Activated naive CD4-positive, alpha-beta T cell treated with anti-CD3 and anti-CD28 coated beads, Interleukin-2, amount 50 U/mL, for 24 hours (primary cell): ENCODE data around the gene CCDC200.
"Not testable (repeated sequence)": the region's sequence is repeated elsewhere in the genome, so short reads cannot be mapped to it uniquely, and the experiment has no call there.

Experiments used
- H3K27ac Mint-ChIP-seq: one replicate; pipeline ENCODE4 v1.8.0; 2021; ENCODE audit warnings: mild to moderate bottlenecking, mixed read lengths
- H3K27me3 Mint-ChIP-seq: one replicate; pipeline ENCODE4 v1.8.0; 2021; ENCODE audit warnings: mixed read lengths
- H3K36me3 Mint-ChIP-seq: one replicate; pipeline ENCODE4 v1.8.0; 2021; ENCODE audit warnings: mixed read lengths
- H3K4me1 Mint-ChIP-seq: one replicate; pipeline ENCODE4 v1.8.0; 2021; ENCODE audit warnings: mixed read lengths
- H3K4me3 Mint-ChIP-seq: one replicate; pipeline ENCODE4 v1.8.0; 2021; ENCODE audit warnings: mild to moderate bottlenecking, mixed read lengths
- H3K9me3 Mint-ChIP-seq: one replicate; pipeline ENCODE4 v1.8.0; 2021; ENCODE audit warnings: mixed read lengths

The CCDC200 gene

DNA sequence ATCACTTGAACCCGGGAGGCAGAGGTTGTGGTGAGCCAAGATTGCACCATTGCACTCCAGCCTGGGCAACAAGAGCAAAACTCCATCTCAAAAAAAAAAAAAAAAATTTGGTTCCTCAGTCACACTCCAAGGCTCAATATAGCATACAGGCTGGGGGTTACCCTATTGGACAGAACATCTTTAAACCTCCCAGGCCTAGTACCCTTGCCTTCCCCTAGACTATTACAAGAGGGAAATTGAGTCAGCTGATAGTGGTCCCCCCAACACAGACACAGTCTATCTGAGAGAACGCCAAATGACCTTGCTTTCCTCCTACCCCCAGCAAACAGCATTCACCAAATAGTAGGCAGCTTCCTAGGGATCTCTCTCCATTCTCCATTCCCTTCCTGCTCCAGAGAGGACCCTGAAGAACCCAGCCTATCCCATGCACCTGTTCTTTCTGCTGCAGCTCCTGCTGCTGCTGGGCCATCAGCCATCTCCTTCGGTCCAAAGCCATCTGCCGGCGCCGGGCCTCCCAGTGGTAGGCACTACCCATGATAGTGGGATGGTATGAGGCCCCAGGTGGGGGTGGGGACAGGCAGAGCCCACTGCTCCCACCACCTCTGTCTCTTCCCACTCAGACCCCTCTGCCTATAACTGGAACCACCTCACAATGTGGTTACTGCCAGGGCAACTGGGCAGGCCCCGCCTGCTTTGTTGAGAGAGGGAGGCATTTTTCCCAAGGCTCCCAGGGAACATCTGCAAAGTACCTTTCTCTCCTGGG is at the start of gene CCDC200:
Gene CCDC200, minus strand, starts transcription at position 604 of the 763 bp plus-strand sequence. Its CDS starts 69 bp downstream, at position 535.
- H3K36me3 Mint-ChIP-seq, H3K4me1 Mint-ChIP-seq, H3K27me3 Mint-ChIP-seq, H3K4me3 Mint-ChIP-seq, H3K27ac Mint-ChIP-seq, H3K9me3 Mint-ChIP-seq: not testable (repeated sequence)

DNA sequence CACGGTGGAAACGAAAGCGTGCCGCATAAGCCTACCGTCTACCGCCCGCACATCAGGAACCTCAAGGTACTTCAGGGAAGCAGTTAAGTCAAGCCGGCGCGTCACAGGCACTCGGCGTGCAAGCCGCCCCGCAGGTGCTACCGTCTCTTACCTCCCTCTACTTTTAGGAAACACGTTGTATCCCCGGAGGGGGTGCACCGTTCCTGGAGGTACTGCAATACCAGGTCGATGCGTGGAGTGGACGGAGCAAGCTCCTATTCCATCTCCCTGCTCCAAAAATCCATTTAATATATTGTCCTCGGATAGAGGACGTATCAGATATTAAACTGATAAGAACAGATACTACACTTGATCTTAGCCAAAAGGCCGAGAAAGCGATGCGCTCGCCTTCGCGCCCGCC is 44.5 kb upstream of the CCDC200 start:
- H3K9me3 Mint-ChIP-seq, H3K4me1 Mint-ChIP-seq, H3K4me3 Mint-ChIP-seq, H3K27me3 Mint-ChIP-seq, H3K27ac Mint-ChIP-seq, H3K36me3 Mint-ChIP-seq: not testable (repeated sequence)

- H3K9me3 Mint-ChIP-seq, H3K36me3 Mint-ChIP-seq, H3K4me1 Mint-ChIP-seq, H3K27me3 Mint-ChIP-seq: not testable (repeated sequence)
- peak overlapping the region; percentile 91 for H3K27ac Mint-ChIP-seq
- peak overlapping the region; percentile 57 for H3K4me3 Mint-ChIP-seq
These were observed 44.1 kb upstream of the CCDC200 start for GRCh38 chr17:43272483-43272882.

- not testable (repeated sequence) for H3K27me3 Mint-ChIP-seq, H3K4me1 Mint-ChIP-seq
These were observed 42.4 kb upstream of the CCDC200 start for GRCh38 chr17:43270552-43271504.

GRCh38 chr17:43246456-43246855 is 18.0 kb upstream of the CCDC200 start:
- H3K27me3 Mint-ChIP-seq, H3K36me3 Mint-ChIP-seq, H3K4me1 Mint-ChIP-seq, H3K27ac Mint-ChIP-seq, H3K4me3 Mint-ChIP-seq, H3K9me3 Mint-ChIP-seq: not testable (repeated sequence)

More at GRCh38 chr17:43270552-43271504, 42.4 kb upstream of the CCDC200 start:
- H3K4me3 Mint-ChIP-seq, H3K27ac Mint-ChIP-seq, H3K9me3 Mint-ChIP-seq, H3K36me3 Mint-ChIP-seq: not testable (repeated sequence)

- not testable (repeated sequence) for H3K4me1 Mint-ChIP-seq, H3K9me3 Mint-ChIP-seq, H3K27ac Mint-ChIP-seq, H3K4me3 Mint-ChIP-seq, H3K27me3 Mint-ChIP-seq, H3K36me3 Mint-ChIP-seq
These were observed 12.4 kb upstream of the CCDC200 start for GRCh38 chr17:43240596-43241352.

DNA sequence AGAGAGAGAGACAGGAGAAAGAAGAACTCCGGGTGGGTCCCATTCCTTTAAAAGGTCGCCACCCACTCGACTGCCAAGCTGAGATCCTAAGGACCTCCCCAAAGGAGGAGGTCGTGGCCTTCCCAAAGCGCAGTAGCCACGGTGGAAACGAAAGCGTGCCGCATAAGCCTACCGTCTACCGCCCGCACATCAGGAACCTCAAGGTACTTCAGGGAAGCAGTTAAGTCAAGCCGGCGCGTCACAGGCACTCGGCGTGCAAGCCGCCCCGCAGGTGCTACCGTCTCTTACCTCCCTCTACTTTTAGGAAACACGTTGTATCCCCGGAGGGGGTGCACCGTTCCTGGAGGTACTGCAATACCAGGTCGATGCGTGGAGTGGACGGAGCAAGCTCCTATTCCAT is 11.2 kb upstream of the CCDC200 start:
- H3K36me3 Mint-ChIP-seq, H3K27me3 Mint-ChIP-seq, H3K4me1 Mint-ChIP-seq, H3K27ac Mint-ChIP-seq, H3K9me3 Mint-ChIP-seq, H3K4me3 Mint-ChIP-seq: not testable (repeated sequence)

- not testable (repeated sequence) for H3K27me3 Mint-ChIP-seq, H3K4me1 Mint-ChIP-seq, H3K4me3 Mint-ChIP-seq, H3K9me3 Mint-ChIP-seq, H3K36me3 Mint-ChIP-seq
- peak within 1 kb of the TSS; percentile 55 for H3K27ac Mint-ChIP-seq
These were observed 5.5 kb upstream of the CCDC200 start, which contains the start of gene RNU2-1 for GRCh38 chr17:43233877-43234276. RNU2-1 (minus strand) TSS chr17:43233977.

- H3K4me3 Mint-ChIP-seq, H3K9me3 Mint-ChIP-seq, H3K36me3 Mint-ChIP-seq, H3K27me3 Mint-ChIP-seq, H3K4me1 Mint-ChIP-seq: not testable (repeated sequence)
- H3K27ac Mint-ChIP-seq, result peak overlapping the region; percentile 55
These were observed 4.8 kb upstream of the CCDC200 start for GRCh38 chr17:43233263-43233662.

DNA sequence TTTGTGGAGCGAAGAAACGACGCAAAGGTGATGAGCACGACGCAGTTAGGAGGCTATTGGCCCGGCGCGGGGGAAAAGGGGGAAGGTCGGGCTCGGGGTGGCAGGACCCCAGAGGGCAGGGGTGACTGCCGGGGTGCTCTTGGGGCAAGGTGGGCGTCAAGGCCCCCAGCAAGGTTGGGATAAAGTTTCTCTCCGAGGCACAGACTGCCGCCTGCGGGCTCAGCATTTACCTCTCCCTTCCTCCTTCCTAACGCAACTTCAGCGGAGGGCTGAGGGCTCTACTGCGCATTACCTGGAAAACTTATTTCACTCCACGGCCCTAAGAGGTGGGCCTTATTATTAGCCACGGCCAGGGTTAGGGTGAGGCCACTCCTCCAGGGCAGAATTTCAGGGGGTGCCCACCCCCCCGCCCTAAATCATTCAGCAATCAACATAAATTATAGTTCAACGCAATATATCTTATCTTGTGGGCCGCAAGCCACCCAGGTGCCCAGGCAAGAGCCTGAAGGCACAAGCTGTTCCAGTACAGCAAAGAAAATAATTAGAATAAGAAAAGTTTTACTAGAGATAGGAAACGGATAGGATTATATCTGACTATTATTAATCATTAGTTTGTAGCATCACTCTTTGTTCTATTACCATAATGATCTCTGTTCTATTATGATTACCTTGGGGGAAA is 3.7 kb upstream of the CCDC200 start:
- not testable (repeated sequence) for H3K36me3 Mint-ChIP-seq, H3K4me1 Mint-ChIP-seq, H3K9me3 Mint-ChIP-seq, H3K27me3 Mint-ChIP-seq, H3K27ac Mint-ChIP-seq
- H3K4me3 Mint-ChIP-seq, result peak overlapping the region; percentile 2

DNA sequence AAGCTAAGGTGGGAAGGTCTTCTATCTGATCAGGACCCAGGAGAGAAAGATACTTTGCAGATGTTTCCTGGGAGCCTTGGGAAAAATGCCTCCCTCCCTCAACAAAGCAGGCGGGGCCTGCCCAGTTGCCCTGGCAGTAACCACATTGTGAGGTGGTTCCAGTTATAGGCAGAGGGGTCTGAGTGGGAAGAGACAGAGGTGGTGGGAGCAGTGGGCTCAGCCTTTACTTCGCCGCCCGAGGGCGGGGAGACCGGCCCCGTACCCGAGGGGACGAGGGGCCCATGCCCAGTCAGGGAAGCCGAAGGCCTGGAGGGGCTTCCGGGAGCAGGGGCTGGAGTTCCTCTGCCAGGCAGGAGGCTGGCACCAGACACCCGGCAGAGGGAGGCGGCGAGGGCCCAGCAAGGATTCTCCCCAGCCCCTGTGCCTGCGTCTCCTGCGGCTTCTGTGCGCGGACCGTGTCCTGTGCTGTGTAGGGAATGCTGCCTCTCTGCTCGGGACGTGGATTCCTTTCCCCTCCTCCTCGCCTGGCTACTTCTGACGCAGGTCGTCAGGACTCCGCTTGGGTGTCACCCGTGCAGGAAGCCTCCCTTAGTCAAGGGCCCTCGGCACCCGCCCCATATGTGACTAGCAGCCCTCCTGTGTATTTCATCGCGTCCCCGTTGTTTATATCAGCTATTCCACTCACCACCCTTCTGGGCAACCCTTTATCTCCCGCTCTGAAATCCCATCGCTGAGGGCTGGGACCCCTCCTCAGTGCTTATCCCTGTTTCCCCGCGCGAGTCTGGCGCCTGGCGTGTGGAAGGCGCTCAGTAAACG is 3.0 kb upstream of the CCDC200 start:
- not testable (repeated sequence) for H3K9me3 Mint-ChIP-seq, H3K27me3 Mint-ChIP-seq, H3K27ac Mint-ChIP-seq, H3K4me1 Mint-ChIP-seq, H3K4me3 Mint-ChIP-seq, H3K36me3 Mint-ChIP-seq

- Mint-ChIP-seq H3K9me3 (no peaks in the 10 kb centered on the region), H3K36me3 (peaks cover 2% of the 10 kb centered on the region), H3K4me1 (no peaks in the 10 kb centered on the region), H3K27ac (no peak overlapping the region), H3K4me3 (no peak overlapping the region), H3K27me3 (no peaks in the 10 kb centered on the region)
These were observed 2.0 kb downstream of the CCDC200 start for GRCh38 chr17:43226393-43226792.

DNA sequence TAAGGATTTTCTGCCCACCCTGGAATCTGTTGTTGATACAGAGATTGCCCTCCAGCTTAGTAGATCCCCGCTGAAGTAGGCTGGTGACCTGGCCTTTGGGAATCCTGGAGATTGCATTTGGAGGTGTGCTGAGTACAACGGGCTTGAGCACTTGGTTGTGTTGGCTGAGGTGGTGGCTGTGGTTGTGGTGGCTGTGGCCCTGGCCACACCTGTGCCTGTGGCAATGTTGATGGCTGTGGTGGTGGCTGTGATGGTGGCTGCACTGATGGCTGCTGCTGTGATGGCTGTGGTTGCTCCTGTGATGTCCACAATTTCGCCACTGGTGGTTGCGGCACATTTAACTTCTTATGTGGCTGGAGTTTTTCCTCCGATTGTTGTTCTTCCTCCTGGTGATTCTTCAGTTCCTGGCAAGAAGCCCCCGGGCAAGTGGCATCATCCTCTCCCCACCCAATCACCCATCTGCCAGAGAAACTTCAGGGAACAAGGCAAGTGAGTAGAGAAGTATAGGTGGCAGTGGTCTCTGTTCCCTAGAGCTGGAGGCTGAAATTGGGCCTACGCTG is 4.2 kb downstream of the CCDC200 start:
- Mint-ChIP-seq H3K4me3 (no peak overlapping the region), H3K27ac (no peak overlapping the region), H3K27me3 (no peaks in the 10 kb centered on the region), H3K9me3 (no peaks in the 10 kb centered on the region), H3K4me1 (no peaks in the 10 kb centered on the region), H3K36me3 (peaks cover 2% of the 10 kb centered on the region)

GRCh38 chr17:43220511-43221125 is 7.8 kb downstream of the CCDC200 start:
- Mint-ChIP-seq H3K36me3 (peaks cover 8% of the 10 kb centered on the region), H3K27ac (no peak overlapping the region)

More at GRCh38 chr17:43220511-43221125, 7.8 kb downstream of the CCDC200 start:
- Mint-ChIP-seq H3K9me3 (no peaks in the 10 kb centered on the region), H3K4me3 (no peak overlapping the region), H3K27me3 (no peaks in the 10 kb centered on the region), H3K4me1 (peaks cover 25% of the 10 kb centered on the region)
